PC-3 (cell line): ENCODE measurements around the gene CERS6.

Source experiments
- CTCF ChIP-seq: fragments of 300-600 bp; sonication (generic); conservative IDR thresholded peaks from 2 replicates; pipeline ENCODE4 v1.5.1; 2017; ENCODE audit warnings: antibody characterized with exemption, low read depth, mild to moderate bottlenecking, low read length
- EZH2 ChIP-seq: fragments of 300-600 bp; sonication (generic); IDR thresholded peaks from one replicate; pipeline ENCODE4 v1.6.1; 2017; ENCODE audit warnings: antibody characterized with exemption, mild to moderate bottlenecking, low read length; ENCODE audit not compliant: unreplicated experiment

GRCh38 chr2:168726375-168726774 is 270.3 kb downstream of the CERS6 start:
- no peak for TF ChIP-seq CTCF
- no peak for TF ChIP-seq EZH2
